CD4-positive, alpha-beta T cell (primary cell): ENCODE results near the gene SZT2. TPM values are rescaled to one million over a fixed set of nuclear protein-coding genes. Genes with fewer than 3 reads are reported as not detected.
A peak's percentile ranks its signal among the peaks of the same experiment; 100 is the strongest.
"Not testable (repeated sequence)": the region's sequence is repeated elsewhere in the genome, so short reads cannot be mapped to it uniquely, and the experiment has no call there.

Experiments
- ATAC-seq: fragments of 200-7000 bp; cut with Tn5 transposase; one replicate; pipeline ENCODE4 v1.10.0; 2022; ENCODE audit warnings: mild to moderate bottlenecking; ENCODE audit not compliant: poor library complexity
- CTCF ChIA-PET: fragments of 350-600 bp; sonication (Branson Sonifier 250); formaldehyde crosslinking; loops from one replicate; lab custom pipeline; 2021; ENCODE audit warnings: antibody characterized with exemption, inconsistent platforms; lab: Charles Lee
- POLR2A ChIA-PET: fragments of 350-600 bp; sonication (Branson Sonifier 250); formaldehyde crosslinking; loops from one replicate; lab custom pipeline; 2021; ENCODE audit warnings: antibody characterized with exemption, inconsistent platforms; lab: Charles Lee
- DNase-seq, 14 experiments: peaks; one replicate each; pipeline ENCODE4 v3.0.0-alpha.2; 2013 to 2020; ENCODE audit warnings: mixed read lengths in 2 of 14
- H3K27ac ChIP-seq, 2 donors: one replicate each; pipeline versions ENCODE4 v1.5.1 to v1.7.0; 2013; ENCODE audit warnings: low read length in 2 of 2, low read depth in 1 of 2, mild to moderate bottlenecking in 1 of 2
- H3K27me3 ChIP-seq, 2 experiments: 1 replicate in 1 of 2; 2 replicates in 1 of 2; pipeline versions ENCODE4 v1.6.1 to v1.7.0; 2013; ENCODE audit warnings: low read length in 2 of 2, control low read depth in 1 of 2, mild to moderate bottlenecking in 1 of 2, moderate library complexity in 1 of 2; ENCODE audit not compliant: insufficient read depth in 2 of 2, control insufficient read depth in 1 of 2
- H3K36me3 ChIP-seq: one replicate; pipeline ENCODE4 v1.6.1; 2013; ENCODE audit warnings: low read length, control low read depth; ENCODE audit not compliant: insufficient read depth
- H3K4me1 ChIP-seq: one replicate; pipeline ENCODE4 v1.6.1; 2013; ENCODE audit warnings: low read length, control low read depth; ENCODE audit not compliant: insufficient read depth
- H3K4me3 ChIP-seq: one replicate; pipeline ENCODE4 v1.5.1; 2013; ENCODE audit warnings: mild to moderate bottlenecking, low read length, moderate library complexity
- H3K9me3 ChIP-seq, 2 experiments: 1 replicate in 1 of 2; 2 replicates in 1 of 2; pipeline versions ENCODE4 v1.6.1 to v1.7.0; 2013; ENCODE audit warnings: low read length in 2 of 2, mild to moderate bottlenecking in 2 of 2, control low read depth in 1 of 2, moderate library complexity in 1 of 2; ENCODE audit not compliant: control insufficient read depth in 1 of 2, insufficient read depth in 1 of 2
- H3K27ac Mint-ChIP-seq: one replicate; pipeline ENCODE4 v1.8.0; 2020; ENCODE audit warnings: mixed read lengths
- H3K27me3 Mint-ChIP-seq: one replicate; pipeline ENCODE4 v1.8.0; 2021; ENCODE audit warnings: mixed read lengths
- H3K36me3 Mint-ChIP-seq: one replicate; pipeline ENCODE4 v1.8.0; 2021; ENCODE audit warnings: low read depth, mixed read lengths
- H3K4me1 Mint-ChIP-seq: one replicate; pipeline ENCODE4 v1.8.0; 2021; ENCODE audit warnings: low read depth, mixed read lengths
- H3K4me3 Mint-ChIP-seq: one replicate; pipeline ENCODE4 v1.8.0; 2020; ENCODE audit warnings: mild to moderate bottlenecking, mixed read lengths
- H3K9me3 Mint-ChIP-seq: one replicate; pipeline ENCODE4 v1.8.0; 2020; ENCODE audit warnings: mixed read lengths
- intact Hi-C, 2 experiments: fragments of 100-400 bp; cut with DNase I in 1 of 2; cut with micrococcal nuclease in 1 of 2; formaldehyde crosslinking; loops; one replicate each; pipeline versions ENCODE4 v1.15.1 to v1.9.0; 2023 to 2025; cut with DNase I, micrococcal nuclease
- total RNA-seq, 174 experiments: library from RNA in 2 of 174; stranded (reverse) in 2 of 174; gene quantifications; one replicate each; pipeline ENCODE4 v1.2.3 and lab custom pipeline; 2021 to 2026
- TF ChIP-seq, protein P1 (sequence below): fragments of 200-600 bp; IDR thresholded peaks from one replicate; pipeline ENCODE4 v1.8.0; 2022; ENCODE audit warnings: antibody characterized with exemption, mild to moderate bottlenecking

SZT2 gene
- total RNA-seq, 2 experiments from 2014 or later: 69.7 to 72.5 TPM

DNA sequence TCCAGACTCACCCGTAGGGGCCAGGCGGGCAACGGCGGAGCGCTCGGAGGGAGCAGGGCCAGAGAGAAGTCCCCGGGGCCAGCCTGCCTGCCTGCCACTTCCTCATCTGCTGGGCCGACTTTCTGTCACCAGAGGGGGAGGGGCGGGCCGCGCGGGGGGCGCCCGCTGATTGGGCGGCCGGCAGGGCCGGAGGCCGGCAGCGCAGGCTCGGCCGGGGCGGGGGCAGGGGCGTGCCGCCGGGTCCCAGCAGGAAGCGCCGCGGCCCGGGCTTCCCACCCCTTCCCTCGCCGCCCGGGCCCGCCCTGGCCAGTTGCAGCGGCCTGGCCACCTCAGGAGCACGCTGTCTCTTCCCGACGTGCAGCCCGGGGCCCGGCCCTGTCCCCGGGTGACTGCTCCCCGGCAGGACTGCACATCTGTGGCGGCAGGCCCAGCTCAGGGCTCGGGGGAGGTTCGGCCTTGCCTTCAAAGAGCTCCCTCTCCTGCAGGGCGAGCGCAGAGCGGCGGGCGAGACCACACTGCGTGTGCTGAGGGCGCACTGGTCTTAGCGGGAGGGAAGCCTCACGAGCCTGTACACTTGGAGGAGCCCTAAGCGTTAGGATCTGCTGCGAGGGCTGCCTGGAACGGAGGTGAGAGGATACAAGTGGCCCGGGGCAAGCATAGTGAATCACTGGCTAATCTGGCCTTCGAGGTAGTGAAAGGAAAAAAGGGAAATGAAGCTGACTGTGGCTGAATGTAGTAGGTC is 21.6 kb upstream of the SZT2 start, which contains the start of gene ELOVL1:
Gene ELOVL1 (minus strand): TSS at position 108 of the 742 bp plus-strand sequence. CDS start 2,402 bp downstream, outside the sequence.
- Histone ChIP-seq H3K4me1 (peaks cover 35% of the 10 kb centered on the region), H3K9me3 (no peaks in the 10 kb centered on the region), H3K27ac (peak within 1 kb of the TSS; percentile 63 to 79), H3K36me3 (peaks cover 25% of the 10 kb centered on the region), H3K27me3 (no peaks in the 10 kb centered on the region), H3K4me3 (peak within 1 kb of the TSS; percentile 87)
- DNase-seq (peak; percentile 54 to 92 (median 84)), ATAC-seq (peak; percentile 68)
- Mint-ChIP-seq H3K4me1 (peaks cover 45% of the 10 kb centered on the region), H3K36me3 (peaks cover 40% of the 10 kb centered on the region), H3K9me3 (no peaks in the 10 kb centered on the region), H3K4me3 (peak within 1 kb of the TSS; percentile 92), H3K27me3 (no peaks in the 10 kb centered on the region), H3K27ac (peak within 1 kb of the TSS; percentile 94)
- TF ChIP-seq, protein P1, sequence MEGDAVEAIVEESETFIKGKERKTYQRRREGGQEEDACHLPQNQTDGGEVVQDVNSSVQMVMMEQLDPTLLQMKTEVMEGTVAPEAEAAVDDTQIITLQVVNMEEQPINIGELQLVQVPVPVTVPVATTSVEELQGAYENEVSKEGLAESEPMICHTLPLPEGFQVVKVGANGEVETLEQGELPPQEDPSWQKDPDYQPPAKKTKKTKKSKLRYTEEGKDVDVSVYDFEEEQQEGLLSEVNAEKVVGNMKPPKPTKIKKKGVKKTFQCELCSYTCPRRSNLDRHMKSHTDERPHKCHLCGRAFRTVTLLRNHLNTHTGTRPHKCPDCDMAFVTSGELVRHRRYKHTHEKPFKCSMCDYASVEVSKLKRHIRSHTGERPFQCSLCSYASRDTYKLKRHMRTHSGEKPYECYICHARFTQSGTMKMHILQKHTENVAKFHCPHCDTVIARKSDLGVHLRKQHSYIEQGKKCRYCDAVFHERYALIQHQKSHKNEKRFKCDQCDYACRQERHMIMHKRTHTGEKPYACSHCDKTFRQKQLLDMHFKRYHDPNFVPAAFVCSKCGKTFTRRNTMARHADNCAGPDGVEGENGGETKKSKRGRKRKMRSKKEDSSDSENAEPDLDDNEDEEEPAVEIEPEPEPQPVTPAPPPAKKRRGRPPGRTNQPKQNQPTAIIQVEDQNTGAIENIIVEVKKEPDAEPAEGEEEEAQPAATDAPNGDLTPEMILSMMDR: no peak
- ChIA-PET CTCF (interaction anchor here (0.8 to 1.7 kb wide), 5 partner anchors 10 to 46 kb away, joined by 3 to 13 read pairs (median 3); partner anchors contain the start of genes CDC20, MED8 and SZT2), POLR2A (interaction anchor here (0.9 to 2.6 kb wide), 7 partner anchors 9 to 196 kb away, joined by 3 to 24 read pairs (median 5); partner anchors contain the start of genes CDC20, CFAP57, EBNA1BP2 and MED8)
- intact Hi-C loops: loop anchor here in 1 of 2 experiments (1.0 to 10.0 kb wide), 3 partner anchors 10 to 577 kb away; partner anchors contain the start of genes CDC20, IPO13, MED8 and SZT2

DNA sequence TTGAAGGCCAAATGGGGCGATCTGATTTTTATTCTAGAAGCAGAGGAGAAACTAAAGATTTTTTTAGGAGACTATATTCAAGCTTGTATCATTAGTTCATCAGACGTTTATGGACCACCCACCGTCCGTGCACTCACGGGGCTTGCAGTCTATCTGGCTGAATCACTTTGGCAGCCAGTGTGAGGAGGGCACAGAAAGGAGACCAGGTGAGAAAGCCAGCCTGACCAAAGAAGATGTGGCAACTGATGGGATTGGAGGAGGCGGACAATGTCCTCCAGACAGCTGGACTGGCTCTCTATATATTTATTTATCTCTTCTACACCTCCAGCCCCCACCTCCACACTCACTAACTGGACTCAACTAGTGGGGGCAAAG is 21.1 kb upstream of the SZT2 start:
- no peaks in the 10 kb centered on the region for H3K9me3 Mint-ChIP-seq
- Histone ChIP-seq H3K4me1 (peaks cover 35% of the 10 kb centered on the region), H3K36me3 (peaks cover 19% of the 10 kb centered on the region), H3K27me3 (no peaks in the 10 kb centered on the region), H3K27ac (peak overlapping the region; percentile 63 to 76), H3K9me3 (no peaks in the 10 kb centered on the region), H3K4me3 (peak overlapping the region; percentile 87)
- no peak for DNase-seq
- H3K36me3 Mint-ChIP-seq: peaks cover 35% of the 10 kb centered on the region
- H3K4me1 Mint-ChIP-seq: peaks cover 45% of the 10 kb centered on the region
- peak overlapping the region; percentile 87 for H3K27ac Mint-ChIP-seq
- H3K27me3 Mint-ChIP-seq: no peaks in the 10 kb centered on the region
- TF ChIP-seq, protein P1: no peak
- intact Hi-C loops: loop anchor here in 1 of 2 experiments (1.0 to 10.0 kb wide), 2 partner anchors 21 to 576 kb away; partner anchors contain the start of genes IPO13, MED8 and SZT2
- no peak for ATAC-seq
- H3K4me3 Mint-ChIP-seq: peak overlapping the region; percentile 88
- POLR2A ChIA-PET: interaction anchor here (0.9 to 2.6 kb wide), 7 partner anchors 8 to 196 kb away, joined by 3 to 24 read pairs (median 5); partner anchors contain the start of genes CDC20, CFAP57, EBNA1BP2 and MED8
- CTCF ChIA-PET: interaction anchor here (0.8 to 1.7 kb wide), 5 partner anchors 10 to 46 kb away, joined by 3 to 13 read pairs (median 3); partner anchors contain the start of genes CDC20, MED8 and SZT2

DNA sequence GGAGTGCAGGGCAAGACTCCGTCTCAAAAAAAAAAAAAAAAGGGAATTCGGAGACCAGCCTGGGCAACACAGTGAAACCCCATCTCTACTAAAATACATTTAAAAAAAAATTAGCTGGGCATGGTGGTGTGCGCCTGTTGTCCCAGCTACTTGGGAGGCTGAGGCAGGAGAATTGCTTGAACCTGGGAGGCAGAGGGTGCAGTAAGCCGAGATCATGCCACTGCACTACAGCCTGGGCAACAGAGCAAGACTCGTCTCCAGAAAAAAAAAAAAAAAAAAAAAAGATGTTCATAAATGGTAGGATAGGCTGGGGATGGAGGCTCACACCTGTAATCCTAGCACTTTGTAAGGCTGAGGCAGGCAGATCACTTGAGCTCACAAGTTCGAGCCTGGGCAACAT is 19.9 kb upstream of the SZT2 start:
- CTCF ChIA-PET: interaction anchor here (0.6 to 0.7 kb wide), 2 partner anchors 23 to 45 kb away, joined by 4 read pairs; no protein-coding TSS in a partner anchor
- H3K9me3 ChIP-seq, POLR2A ChIA-PET, H3K27me3 ChIP-seq, DNase-seq, H3K36me3 ChIP-seq, H3K27ac ChIP-seq, H3K4me3 ChIP-seq, H3K9me3 Mint-ChIP-seq, H3K27me3 Mint-ChIP-seq, H3K27ac Mint-ChIP-seq, ATAC-seq: not testable (repeated sequence)
- peaks cover 35% of the 10 kb centered on the region for H3K4me1 ChIP-seq
- Mint-ChIP-seq H3K4me1 (peaks cover 45% of the 10 kb centered on the region), H3K4me3 (peak overlapping the region; percentile 12), H3K36me3 (peaks cover 24% of the 10 kb centered on the region)
- intact Hi-C loops: loop anchor here in 1 of 2 experiments (10.0 kb wide), 1 partner anchor 575 kb away; the partner anchor contains the start of gene IPO13
